ENCODE measurements around the gene PRSS48. TPM values are rescaled to one million over a fixed set of nuclear protein-coding genes. Genes with fewer than 3 reads are reported as not detected.
"Not testable (repeated sequence)": the region's sequence is repeated elsewhere in the genome, so short reads cannot be mapped to it uniquely, and the experiment has no call there.

The PRSS48 gene
- total RNA-seq, 1 donor from 2014 or later: not detected

- TF ChIP-seq CTCF (IDR thresholded peaks at IDR 0.05; ENCODE audit: insufficient read depth, low read length, poor library complexity, severe bottlenecking): no peak
- no peak for DNase-seq (ENCODE audit: low read depth)
- Histone ChIP-seq H3K27me3 (ENCODE audit: control insufficient read depth, insufficient read depth, low read length) (no peaks in the 10 kb centered on the region), H3K36me3 (ENCODE audit: control insufficient read depth, insufficient read depth, low read length) (no peaks in the 10 kb centered on the region), H3K4me3 (ENCODE audit: low read depth, low read length) (no peak overlapping the region)
These were observed 38.4 kb downstream of the PRSS48 start for GRCh38 chr4:151315212-151315886.

DNA sequence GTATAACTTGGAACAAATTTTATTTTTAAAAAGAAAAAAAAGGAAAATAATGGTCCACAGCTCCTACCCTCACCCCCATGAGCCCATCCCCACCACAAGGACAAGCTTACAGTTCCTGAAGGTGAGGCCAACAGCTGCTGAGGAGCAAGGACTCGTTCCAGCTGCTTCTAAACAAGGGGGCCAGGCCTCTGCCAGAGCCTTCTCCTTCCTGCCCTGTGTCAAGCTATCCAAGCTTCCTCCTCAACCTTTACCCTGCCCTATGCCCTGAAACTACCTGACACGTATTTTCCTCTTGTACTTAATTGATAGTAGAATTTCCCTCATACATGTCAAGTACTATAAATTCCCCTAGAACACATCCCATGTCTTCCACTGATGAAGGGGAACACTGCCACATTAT lies 39.7 kb downstream of the PRSS48 start:
- TF ChIP-seq CTCF (IDR thresholded peaks at IDR 0.05; ENCODE audit: insufficient read depth, low read length, poor library complexity, severe bottlenecking): no peak
- no peaks in the 10 kb centered on the region for H3K36me3 ChIP-seq (ENCODE audit: control insufficient read depth, insufficient read depth, low read length)

GRCh38 chr4:151318307-151319006 lies 41.5 kb downstream of the PRSS48 start:
- no peaks in the 10 kb centered on the region for H3K36me3 ChIP-seq (ENCODE audit: control insufficient read depth, insufficient read depth, low read length)
- H3K4me3 ChIP-seq (ENCODE audit: low read depth, low read length): no peak overlapping the region
- no peak for TF ChIP-seq CTCF (IDR thresholded peaks at IDR 0.05; ENCODE audit: insufficient read depth, low read length, poor library complexity, severe bottlenecking)
- DNase-seq (ENCODE audit: low read depth): no peak
- H3K27me3 ChIP-seq (ENCODE audit: control insufficient read depth, insufficient read depth, low read length): no peaks in the 10 kb centered on the region

More for the DNA sequence above, 39.7 kb downstream of the PRSS48 start:
- no peak overlapping the region for H3K4me3 ChIP-seq (ENCODE audit: low read depth, low read length)
- no peak for DNase-seq (ENCODE audit: low read depth)
- H3K27me3 ChIP-seq (ENCODE audit: control insufficient read depth, insufficient read depth, low read length): no peaks in the 10 kb centered on the region

- Histone ChIP-seq H3K27me3 (ENCODE audit: control insufficient read depth, insufficient read depth, low read length) (no peaks in the 10 kb centered on the region), H3K36me3 (ENCODE audit: control insufficient read depth, insufficient read depth, low read length) (no peaks in the 10 kb centered on the region), H3K4me3 (ENCODE audit: low read depth, low read length) (no peak overlapping the region)
- no peak for TF ChIP-seq CTCF (IDR thresholded peaks at IDR 0.05; ENCODE audit: insufficient read depth, low read length, poor library complexity, severe bottlenecking)
- no peak for DNase-seq (ENCODE audit: low read depth)
These were observed 42.5 kb downstream of the PRSS48 start for GRCh38 chr4:151319490-151319889.

DNA sequence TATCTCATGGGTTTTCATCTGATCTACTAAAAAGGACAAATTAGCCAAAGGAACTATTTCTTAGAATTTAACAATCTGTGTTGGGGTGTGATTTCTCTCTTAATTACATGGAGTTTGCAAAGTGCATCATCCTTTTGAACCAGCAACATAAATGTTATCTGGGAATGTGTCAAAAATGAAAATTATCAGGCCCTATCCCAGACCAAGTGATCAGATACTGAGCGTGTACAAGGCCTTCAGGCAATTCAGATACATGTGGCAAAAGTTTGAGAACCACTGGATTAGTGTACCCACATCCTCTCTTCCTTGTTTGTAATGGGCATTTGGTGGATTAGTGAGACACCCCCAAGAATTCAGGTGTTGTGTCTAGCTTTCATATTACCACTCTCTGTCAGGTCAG lies 44.6 kb downstream of the PRSS48 start:
- Histone ChIP-seq H3K4me3 (ENCODE audit: low read depth, low read length) (no peak overlapping the region), H3K36me3 (ENCODE audit: control insufficient read depth, insufficient read depth, low read length) (no peaks in the 10 kb centered on the region), H3K27me3 (ENCODE audit: control insufficient read depth, insufficient read depth, low read length) (no peaks in the 10 kb centered on the region)
- TF ChIP-seq CTCF (IDR thresholded peaks at IDR 0.05; ENCODE audit: insufficient read depth, low read length, poor library complexity, severe bottlenecking): no peak
- no peak for DNase-seq (ENCODE audit: low read depth)

DNA sequence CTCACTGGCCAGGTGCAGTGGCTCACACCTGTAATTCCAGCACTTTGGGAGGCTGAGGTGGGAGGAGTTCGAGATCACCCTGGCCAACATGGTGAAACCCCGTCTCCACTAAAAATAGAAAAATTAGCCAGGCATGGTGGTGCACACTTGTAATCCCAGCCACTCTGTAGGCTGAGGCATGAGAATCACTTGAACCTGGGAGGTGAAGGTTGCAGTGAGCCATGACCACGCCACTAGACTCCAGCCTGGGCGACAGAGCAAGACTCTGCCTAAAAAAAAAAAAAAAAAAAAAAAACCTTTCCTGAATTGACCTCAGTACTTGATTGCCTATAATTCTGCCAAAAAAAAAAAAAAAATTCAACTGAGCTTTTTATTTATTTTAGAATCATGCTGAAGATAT lies 45.2 kb downstream of the PRSS48 start:
- not testable (repeated sequence) for DNase-seq (ENCODE audit: low read depth); H3K36me3 ChIP-seq (ENCODE audit: control insufficient read depth, insufficient read depth, low read length); H3K27me3 ChIP-seq (ENCODE audit: control insufficient read depth, insufficient read depth, low read length); H3K4me3 ChIP-seq (ENCODE audit: low read depth, low read length)
